Cardiac muscle cell (in vitro differentiated cells and primary cell): ENCODE results near the gene CADM4. TPM values are rescaled to one million over a fixed set of nuclear protein-coding genes. Genes with fewer than 3 reads are reported as not detected.

Experiments used
- DNase-seq, 2 donors: peaks; one replicate each; pipeline versions ENCODE4 v3.0.0 to v3.0.0-alpha.2; 2010 to 2017; ENCODE audit warnings: low read depth in 1 of 2, low spot score in 1 of 2
- H3K27ac ChIP-seq: fragments of 200-600 bp; sonication (generic); 2 replicates; pipeline ENCODE4 v1.5.1; 2016
- H3K27me3 ChIP-seq: fragments of 200-600 bp; sonication (generic); 2 replicates; pipeline ENCODE4 v1.6.0; 2016; ENCODE audit warnings: control low read depth
- H3K36me3 ChIP-seq: fragments of 200-600 bp; sonication (generic); 2 replicates; pipeline ENCODE4 v1.5.1; 2016; ENCODE audit warnings: control low read depth
- H3K4me1 ChIP-seq: fragments of 200-600 bp; sonication (generic); 2 replicates; pipeline ENCODE4 v1.8.1; 2017; ENCODE audit warnings: low read depth, mild to moderate bottlenecking, mixed run types
- H3K4me3 ChIP-seq: fragments of 200-600 bp; sonication (generic); 2 replicates; pipeline ENCODE4 v1.5.1; 2016; ENCODE audit warnings: mild to moderate bottlenecking
- H3K9me3 ChIP-seq: fragments of 200-600 bp; sonication (generic); 2 replicates; pipeline ENCODE4 v1.5.1; 2017; ENCODE audit warnings: low read depth, mild to moderate bottlenecking, control low read depth
- polyA plus RNA-seq: library from polyadenylated mRNA; unstranded; fragments of >200 nt; fragmentation: Nextera tagmentation; extraction: Ambion mirVana; gene quantifications from 2 replicates; pipeline ENCODE4 v1.2.1, GENCODE V29; 2016
- total RNA-seq: library from RNA; depleted of rRNA; stranded (reverse); fragments of >200 nt; gene quantifications from 2 replicates; pipeline ENCODE4 v1.2.3, GENCODE V29; 2016
- TF ChIP-seq, protein P1 (sequence below): IDR thresholded peaks from 2 replicates; pipeline ENCODE4 v1.5.1; 2012; ENCODE audit warnings: low read depth, mild to moderate bottlenecking, low read length

The CADM4 gene
- total and polyA plus RNA-seq, 2 experiments from 2014 or later = 12.3 to 40.5 TPM

- Histone ChIP-seq H3K27ac (no peak overlapping the region), H3K27me3 (peaks cover 20% of the 10 kb centered on the region), H3K9me3 (no peaks in the 10 kb centered on the region), H3K4me1 (no peaks in the 10 kb centered on the region), H3K36me3 (no peaks in the 10 kb centered on the region), H3K4me3 (no peak overlapping the region)
- no peak for DNase-seq
- TF ChIP-seq, protein P1, sequence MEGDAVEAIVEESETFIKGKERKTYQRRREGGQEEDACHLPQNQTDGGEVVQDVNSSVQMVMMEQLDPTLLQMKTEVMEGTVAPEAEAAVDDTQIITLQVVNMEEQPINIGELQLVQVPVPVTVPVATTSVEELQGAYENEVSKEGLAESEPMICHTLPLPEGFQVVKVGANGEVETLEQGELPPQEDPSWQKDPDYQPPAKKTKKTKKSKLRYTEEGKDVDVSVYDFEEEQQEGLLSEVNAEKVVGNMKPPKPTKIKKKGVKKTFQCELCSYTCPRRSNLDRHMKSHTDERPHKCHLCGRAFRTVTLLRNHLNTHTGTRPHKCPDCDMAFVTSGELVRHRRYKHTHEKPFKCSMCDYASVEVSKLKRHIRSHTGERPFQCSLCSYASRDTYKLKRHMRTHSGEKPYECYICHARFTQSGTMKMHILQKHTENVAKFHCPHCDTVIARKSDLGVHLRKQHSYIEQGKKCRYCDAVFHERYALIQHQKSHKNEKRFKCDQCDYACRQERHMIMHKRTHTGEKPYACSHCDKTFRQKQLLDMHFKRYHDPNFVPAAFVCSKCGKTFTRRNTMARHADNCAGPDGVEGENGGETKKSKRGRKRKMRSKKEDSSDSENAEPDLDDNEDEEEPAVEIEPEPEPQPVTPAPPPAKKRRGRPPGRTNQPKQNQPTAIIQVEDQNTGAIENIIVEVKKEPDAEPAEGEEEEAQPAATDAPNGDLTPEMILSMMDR = no peak
Measured at GRCh38 chr19:43643326-43643725, 3.7 kb upstream of the CADM4 start.

DNA sequence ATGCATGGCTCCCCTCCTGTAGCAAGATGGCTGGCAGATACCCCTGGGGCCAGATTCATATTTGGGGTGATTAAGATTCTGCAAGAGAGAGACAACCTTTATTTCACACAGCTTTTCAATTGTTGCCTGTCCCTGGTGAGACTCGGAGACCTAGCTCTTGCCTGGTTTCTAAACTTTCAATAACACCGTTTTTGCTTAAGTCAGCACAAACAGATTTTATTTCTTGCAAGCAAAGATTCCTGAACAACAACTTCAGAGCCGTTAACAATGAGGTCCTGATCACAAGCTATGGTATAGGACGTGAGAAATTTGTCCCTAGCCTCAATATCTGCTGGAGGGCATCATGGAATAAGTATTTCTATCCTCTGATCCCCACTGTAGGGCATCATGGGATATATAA lies 2.9 kb upstream of the CADM4 start:
- no peak overlapping the region for H3K4me3 ChIP-seq
- no peak for DNase-seq

DNA sequence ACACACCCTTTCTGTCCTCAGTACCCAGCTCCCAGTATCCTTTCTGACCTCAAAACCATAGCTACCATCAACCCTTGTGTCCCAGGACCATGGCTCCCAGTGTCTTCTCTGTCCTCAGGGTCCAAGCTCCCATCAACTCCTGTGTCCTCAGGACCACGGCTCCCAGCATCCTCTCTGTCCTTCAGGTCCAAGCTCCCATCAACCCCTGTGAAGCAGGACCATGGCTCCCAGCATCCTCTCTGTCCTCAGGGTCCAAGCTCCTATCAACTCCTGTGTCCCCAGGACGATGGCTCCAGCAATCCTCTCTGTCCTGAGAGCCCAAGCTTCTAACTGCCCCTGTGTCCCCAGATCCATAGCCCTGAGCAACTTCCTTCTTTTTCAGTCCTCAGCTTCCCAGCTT lies 1.7 kb upstream of the CADM4 start:
- no peaks in the 10 kb centered on the region for H3K4me1 ChIP-seq
- H3K9me3 ChIP-seq = no peaks in the 10 kb centered on the region
- TF ChIP-seq, protein P1 = no peak
- H3K27ac ChIP-seq = no peak overlapping the region
- no peaks in the 10 kb centered on the region for H3K36me3 ChIP-seq
- no peak for DNase-seq
- peaks cover 32% of the 10 kb centered on the region for H3K27me3 ChIP-seq
- H3K4me3 ChIP-seq = no peak overlapping the region

More for the DNA sequence above, 2.9 kb upstream of the CADM4 start:
- Histone ChIP-seq H3K36me3 (no peaks in the 10 kb centered on the region), H3K27me3 (peaks cover 26% of the 10 kb centered on the region), H3K4me1 (no peaks in the 10 kb centered on the region), H3K9me3 (no peaks in the 10 kb centered on the region), H3K27ac (no peak overlapping the region)
- TF ChIP-seq, protein P1 = no peak

DNA sequence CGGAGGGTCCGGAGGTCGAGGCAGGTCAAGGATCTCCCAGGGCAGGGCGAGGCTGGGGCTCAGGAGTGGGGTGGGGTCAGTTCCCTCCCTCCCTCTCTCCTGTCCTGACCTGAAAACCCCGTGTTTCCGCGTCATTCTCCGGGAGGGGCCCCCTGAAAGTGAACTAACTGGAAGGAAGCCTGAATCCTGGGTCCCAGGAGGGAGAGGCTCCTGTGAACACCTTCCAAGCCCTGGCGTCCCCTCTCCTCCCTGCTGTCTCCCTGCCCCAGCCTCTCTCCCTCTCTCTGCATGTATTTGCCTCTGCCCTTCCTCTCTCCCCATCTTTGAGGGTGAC lies 741 bp upstream of the CADM4 start:
- no peak for DNase-seq
- H3K4me1 ChIP-seq = no peaks in the 10 kb centered on the region
- no peaks in the 10 kb centered on the region for H3K9me3 ChIP-seq
- H3K27ac ChIP-seq = no peak overlapping the region
- peak overlapping the region; percentile 68 for H3K4me3 ChIP-seq
- no peaks in the 10 kb centered on the region for H3K36me3 ChIP-seq
- TF ChIP-seq, protein P1 = no peak
- peaks cover 32% of the 10 kb centered on the region for H3K27me3 ChIP-seq

GRCh38 chr19:43638995-43639518 lies 593 bp downstream of the CADM4 start:
- peak overlapping the region; percentile 65 for H3K4me3 ChIP-seq
- no peaks in the 10 kb centered on the region for H3K9me3 ChIP-seq
- no peak for DNase-seq
- TF ChIP-seq, protein P1 = no peak
- H3K27me3 ChIP-seq = peaks cover 32% of the 10 kb centered on the region
- H3K36me3 ChIP-seq = no peaks in the 10 kb centered on the region
- H3K27ac ChIP-seq = no peak overlapping the region
- H3K4me1 ChIP-seq = peaks cover 6% of the 10 kb centered on the region
